ENCODE results near the gene F11R.
A peak's percentile ranks its signal among the peaks of the same experiment; 100 is the strongest.

F11R gene

DNA sequence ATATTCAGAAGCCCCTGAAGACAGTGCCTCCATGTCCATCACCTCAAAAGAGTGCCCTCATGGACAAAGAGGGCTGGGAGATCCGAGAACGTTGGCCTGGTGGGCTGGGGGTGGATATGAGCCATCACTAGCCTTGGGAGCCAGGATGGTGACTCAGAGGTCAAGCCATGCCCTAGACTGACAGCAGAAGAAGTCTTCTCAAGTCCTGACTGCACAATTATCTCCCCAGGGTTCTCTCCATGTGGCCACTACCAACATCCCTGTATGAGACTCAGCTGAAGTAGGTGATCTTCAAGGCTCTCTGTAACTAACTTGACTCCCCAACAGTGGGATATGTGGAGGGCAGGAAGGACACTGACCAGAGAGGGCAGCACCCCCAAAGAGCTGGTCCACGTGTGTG lies 31.9 kb upstream of the F11R start:
- peaks cover 5% of the 10 kb centered on the region for H3K9me3 ChIP-seq (replicated peaks; ENCODE audit: low read length)
- H3K36me3 ChIP-seq (ENCODE audit: insufficient read depth, low read length): no peaks in the 10 kb centered on the region
- H3K9ac ChIP-seq (ENCODE audit: low read depth, low read length): no peak overlapping the region
- H3K27me3 ChIP-seq (ENCODE audit: control insufficient read depth, insufficient read depth, low read length): no peaks in the 10 kb centered on the region
- no peak overlapping the region for H3K4me2 ChIP-seq (ENCODE audit: low read length)
- peaks cover 5% of the 10 kb centered on the region for H3K4me1 ChIP-seq (ENCODE audit: control insufficient read depth, insufficient read depth, low read length)
- H3K4me3 ChIP-seq (ENCODE audit: low read length): no peak overlapping the region

DNA sequence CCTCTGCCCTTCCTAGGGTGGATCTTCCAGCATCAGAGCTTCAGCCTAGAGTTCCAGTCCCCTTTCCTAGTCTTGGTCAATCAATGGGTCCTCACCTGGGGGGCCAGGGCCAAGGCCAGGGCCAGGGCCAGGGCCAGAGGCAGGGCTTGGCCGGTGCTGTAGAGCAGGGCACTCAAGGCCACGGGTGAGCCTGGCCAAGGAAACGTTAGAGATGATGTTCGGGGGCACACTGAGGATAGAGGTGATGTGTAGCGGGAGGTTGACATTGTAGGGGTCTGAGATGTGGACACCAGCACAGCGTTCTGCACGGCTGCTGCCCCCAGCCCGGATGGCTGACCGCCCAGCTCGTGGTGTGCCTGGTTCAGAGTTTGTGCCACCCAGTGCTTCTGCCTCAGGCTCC lies 30.3 kb upstream of the F11R start:
- Histone ChIP-seq H3K36me3 (ENCODE audit: insufficient read depth, low read length) (no peaks in the 10 kb centered on the region), H3K4me3 (ENCODE audit: low read length) (no peak overlapping the region), H3K9ac (ENCODE audit: low read depth, low read length) (no peak overlapping the region)

DNA sequence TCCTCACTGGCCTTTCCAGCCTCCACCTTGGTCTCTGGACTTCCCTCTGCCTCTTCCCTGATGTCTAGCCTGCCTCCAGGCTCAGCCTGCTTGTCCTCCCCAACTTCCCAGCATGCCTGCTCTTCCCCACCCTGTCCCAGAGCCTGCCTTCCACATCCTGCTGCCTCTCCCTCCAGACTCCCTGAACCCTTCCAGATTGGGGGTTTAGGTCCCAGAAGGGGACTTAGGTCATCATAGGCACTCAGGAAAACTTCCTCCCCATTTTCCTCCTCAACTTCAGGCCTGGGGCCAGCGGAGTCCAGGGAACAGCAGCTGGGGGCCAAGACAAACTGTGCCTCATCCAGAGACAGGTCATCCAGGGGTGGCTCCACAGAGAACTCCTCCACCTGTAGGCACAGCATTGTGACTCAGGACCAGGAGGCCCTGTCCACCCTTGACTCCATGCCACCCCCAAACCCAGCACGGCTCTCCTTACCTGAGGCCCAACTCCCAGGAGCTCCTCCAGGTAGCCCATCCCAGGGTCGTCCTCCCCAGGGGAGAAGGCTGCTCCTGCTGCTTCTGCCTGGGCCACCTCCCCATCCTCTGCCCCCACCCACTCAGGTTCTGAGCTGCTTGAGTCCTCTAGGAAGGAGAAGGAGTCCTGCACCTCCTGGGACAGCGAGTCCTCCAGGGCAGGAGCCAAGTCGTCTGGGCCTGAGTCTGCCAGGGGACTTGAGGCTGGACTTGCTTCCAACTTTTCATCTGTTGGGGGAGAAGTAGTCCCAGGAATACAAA lies 28.2 kb upstream of the F11R start:
- Histone ChIP-seq H3K36me3 (ENCODE audit: insufficient read depth, low read length) (no peaks in the 10 kb centered on the region), H3K4me1 (ENCODE audit: control insufficient read depth, insufficient read depth, low read length) (peaks cover 14% of the 10 kb centered on the region), H3K4me2 (ENCODE audit: low read length) (no peak overlapping the region), H3K9ac (ENCODE audit: low read depth, low read length) (no peak overlapping the region), H3K9me3 (replicated peaks; ENCODE audit: low read length) (peaks cover 5% of the 10 kb centered on the region), H3K27me3 (ENCODE audit: control insufficient read depth, insufficient read depth, low read length) (no peaks in the 10 kb centered on the region), H3K4me3 (ENCODE audit: low read length) (no peak overlapping the region)

More for the DNA sequence above, 30.3 kb upstream of the F11R start:
- no peaks in the 10 kb centered on the region for H3K27me3 ChIP-seq (ENCODE audit: control insufficient read depth, insufficient read depth, low read length)
- H3K4me1 ChIP-seq (ENCODE audit: control insufficient read depth, insufficient read depth, low read length): peaks cover 10% of the 10 kb centered on the region
- H3K4me2 ChIP-seq (ENCODE audit: low read length): no peak overlapping the region
- H3K9me3 ChIP-seq (replicated peaks; ENCODE audit: low read length): peaks cover 5% of the 10 kb centered on the region

DNA sequence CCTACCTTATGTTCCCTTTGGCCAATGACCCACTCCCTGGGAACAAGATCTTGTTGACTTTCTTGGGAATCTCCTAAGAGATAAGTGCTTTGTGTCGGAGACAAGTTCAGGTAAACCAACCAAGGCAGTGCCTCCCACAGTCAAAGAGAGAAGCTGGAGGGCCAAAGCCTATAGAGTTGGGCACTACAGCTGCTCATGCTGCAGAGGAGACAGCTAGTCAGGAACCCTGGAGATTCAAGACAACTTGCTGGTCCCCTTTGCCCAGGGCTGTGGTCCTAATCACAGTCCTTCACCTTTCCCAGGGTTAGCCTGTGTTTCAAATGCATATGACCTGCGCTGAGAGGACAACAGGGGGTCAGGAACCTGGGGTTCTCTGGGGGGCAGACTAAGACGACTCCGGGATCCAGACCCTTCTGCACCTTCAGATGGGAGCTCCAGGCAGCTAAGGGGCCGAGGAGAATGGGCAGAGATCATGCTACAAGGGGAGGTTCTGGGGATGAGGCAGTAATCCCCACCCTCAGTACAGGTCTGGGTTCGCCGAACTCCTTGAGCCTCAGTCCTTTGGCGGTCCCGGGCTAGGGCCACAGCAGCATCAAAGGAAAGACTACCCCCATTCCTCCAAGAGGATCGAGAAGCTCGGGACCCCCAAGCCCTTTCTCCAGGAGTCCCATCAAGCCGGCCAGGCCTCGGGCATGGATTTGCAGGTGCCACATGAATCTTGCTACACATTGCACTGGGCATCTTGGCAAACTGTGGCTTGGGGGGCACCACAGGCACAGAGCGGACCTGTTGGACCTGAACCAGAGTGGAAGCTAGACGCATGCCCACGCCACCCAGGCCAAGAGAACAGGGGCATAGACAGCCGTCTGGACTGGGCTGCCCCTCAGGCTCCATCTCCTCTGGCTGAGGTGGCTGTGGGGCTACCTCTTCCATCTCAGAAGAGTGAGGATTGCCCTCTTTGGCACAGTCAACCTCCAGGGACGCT lies 26.8 kb upstream of the F11R start:
- Histone ChIP-seq H3K4me2 (ENCODE audit: low read length) (no peak overlapping the region), H3K27me3 (ENCODE audit: control insufficient read depth, insufficient read depth, low read length) (no peaks in the 10 kb centered on the region), H3K9ac (ENCODE audit: low read depth, low read length) (no peak overlapping the region), H3K36me3 (ENCODE audit: insufficient read depth, low read length) (peaks cover 5% of the 10 kb centered on the region), H3K4me3 (ENCODE audit: low read length) (no peak overlapping the region), H3K4me1 (ENCODE audit: control insufficient read depth, insufficient read depth, low read length) (peaks cover 10% of the 10 kb centered on the region), H3K9me3 (replicated peaks; ENCODE audit: low read length) (peaks cover 5% of the 10 kb centered on the region)

DNA sequence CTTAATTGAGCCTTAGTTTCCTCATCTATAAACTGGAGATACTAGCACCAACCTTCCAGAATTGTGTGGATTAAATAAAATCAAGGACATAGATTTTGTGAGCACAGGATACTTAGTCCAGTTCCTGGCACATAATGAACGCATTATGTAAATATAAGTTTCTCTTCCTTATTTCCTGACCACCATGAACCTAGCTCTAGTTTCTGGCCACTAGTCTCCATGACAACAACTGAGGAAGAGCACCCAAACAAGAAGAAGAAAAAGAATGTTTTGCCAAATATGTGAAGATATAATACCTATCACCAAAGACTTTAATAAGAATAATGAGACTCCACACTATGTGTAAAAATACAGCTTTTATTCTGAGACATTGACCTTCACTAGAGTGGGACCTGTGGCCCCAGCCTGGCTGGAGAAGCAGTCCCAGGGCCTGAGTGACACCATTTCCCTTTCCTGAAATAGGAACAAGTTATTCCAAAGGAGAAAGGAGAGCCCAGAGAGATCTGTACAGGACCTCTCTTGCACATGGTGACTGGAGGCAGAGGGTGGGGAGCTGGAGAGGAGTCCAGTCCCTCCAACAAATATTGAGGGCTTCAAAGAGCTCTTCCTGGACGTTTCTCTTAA lies 25.8 kb upstream of the F11R start:
- peak overlapping the region; percentile 96 for H3K9ac ChIP-seq (ENCODE audit: low read depth, low read length)
- H3K4me1 ChIP-seq (ENCODE audit: control insufficient read depth, insufficient read depth, low read length): peaks cover 10% of the 10 kb centered on the region
- peak overlapping the region; percentile 97 for H3K4me3 ChIP-seq (ENCODE audit: low read length)

DNA sequence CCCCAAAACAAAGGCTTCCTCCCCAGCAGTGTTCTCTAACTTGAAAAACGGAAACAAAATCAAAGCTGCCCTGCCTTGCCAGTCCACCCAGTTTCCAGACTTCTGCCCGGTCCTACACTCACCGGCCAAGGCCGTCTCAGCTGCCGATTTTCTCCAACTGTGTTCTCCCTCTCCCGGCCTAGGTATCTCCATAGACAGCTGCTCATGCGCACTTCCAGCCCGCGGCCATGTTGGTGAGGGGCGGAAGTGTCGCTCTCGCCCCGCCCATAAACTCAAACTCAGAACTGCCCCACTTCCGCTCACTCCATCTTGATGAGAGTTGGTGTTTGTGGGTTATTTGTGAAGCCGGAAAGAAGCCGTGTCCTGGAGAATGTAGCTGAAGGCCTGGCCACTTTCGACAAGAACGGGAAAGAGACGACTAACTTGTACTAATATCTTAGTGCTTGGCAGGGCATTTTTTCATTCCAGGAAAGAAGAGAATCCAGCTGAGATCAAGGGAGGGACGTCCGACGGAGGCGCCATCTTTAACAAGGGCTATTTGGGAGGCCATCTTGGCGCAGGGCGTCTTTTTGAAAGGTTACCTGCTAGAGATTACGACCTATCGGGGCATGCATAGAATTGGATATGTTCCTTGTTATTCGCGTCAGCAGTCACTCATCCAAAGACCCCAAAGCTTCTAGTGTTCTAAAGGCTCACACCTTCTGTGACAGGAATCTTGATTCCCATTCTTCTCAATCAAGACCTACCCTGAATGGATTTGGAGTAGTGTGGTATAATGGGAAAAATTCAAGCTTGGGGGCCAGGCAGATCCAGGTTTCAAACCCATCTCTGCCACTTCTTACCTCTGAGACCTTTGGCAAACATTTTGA lies 25.0 kb upstream of the F11R start, which contains the start of gene USF1:
Gene USF1, minus strand, starts transcription at position 242 of the 869 bp plus-strand sequence. CDS start 2,702 bp downstream, outside the sequence.
- H3K4me2 ChIP-seq (ENCODE audit: low read length): peak within 1 kb of the TSS; percentile 96
- peak within 1 kb of the TSS; percentile 96 for H3K9ac ChIP-seq (ENCODE audit: low read depth, low read length)
- H3K4me1 ChIP-seq (ENCODE audit: control insufficient read depth, insufficient read depth, low read length): peaks cover 10% of the 10 kb centered on the region
- no peaks in the 10 kb centered on the region for H3K27me3 ChIP-seq (ENCODE audit: control insufficient read depth, insufficient read depth, low read length)
- H3K36me3 ChIP-seq (ENCODE audit: insufficient read depth, low read length): peaks cover 17% of the 10 kb centered on the region
- H3K4me3 ChIP-seq (ENCODE audit: low read length): peak within 1 kb of the TSS; percentile 97
- peaks cover 5% of the 10 kb centered on the region for H3K9me3 ChIP-seq (replicated peaks; ENCODE audit: low read length)

More for the DNA sequence above, 25.8 kb upstream of the F11R start:
- peaks cover 5% of the 10 kb centered on the region for H3K9me3 ChIP-seq (replicated peaks; ENCODE audit: low read length)
- no peaks in the 10 kb centered on the region for H3K27me3 ChIP-seq (ENCODE audit: control insufficient read depth, insufficient read depth, low read length)
- H3K4me2 ChIP-seq (ENCODE audit: low read length): peak overlapping the region; percentile 96
- H3K36me3 ChIP-seq (ENCODE audit: insufficient read depth, low read length): peaks cover 15% of the 10 kb centered on the region

DNA sequence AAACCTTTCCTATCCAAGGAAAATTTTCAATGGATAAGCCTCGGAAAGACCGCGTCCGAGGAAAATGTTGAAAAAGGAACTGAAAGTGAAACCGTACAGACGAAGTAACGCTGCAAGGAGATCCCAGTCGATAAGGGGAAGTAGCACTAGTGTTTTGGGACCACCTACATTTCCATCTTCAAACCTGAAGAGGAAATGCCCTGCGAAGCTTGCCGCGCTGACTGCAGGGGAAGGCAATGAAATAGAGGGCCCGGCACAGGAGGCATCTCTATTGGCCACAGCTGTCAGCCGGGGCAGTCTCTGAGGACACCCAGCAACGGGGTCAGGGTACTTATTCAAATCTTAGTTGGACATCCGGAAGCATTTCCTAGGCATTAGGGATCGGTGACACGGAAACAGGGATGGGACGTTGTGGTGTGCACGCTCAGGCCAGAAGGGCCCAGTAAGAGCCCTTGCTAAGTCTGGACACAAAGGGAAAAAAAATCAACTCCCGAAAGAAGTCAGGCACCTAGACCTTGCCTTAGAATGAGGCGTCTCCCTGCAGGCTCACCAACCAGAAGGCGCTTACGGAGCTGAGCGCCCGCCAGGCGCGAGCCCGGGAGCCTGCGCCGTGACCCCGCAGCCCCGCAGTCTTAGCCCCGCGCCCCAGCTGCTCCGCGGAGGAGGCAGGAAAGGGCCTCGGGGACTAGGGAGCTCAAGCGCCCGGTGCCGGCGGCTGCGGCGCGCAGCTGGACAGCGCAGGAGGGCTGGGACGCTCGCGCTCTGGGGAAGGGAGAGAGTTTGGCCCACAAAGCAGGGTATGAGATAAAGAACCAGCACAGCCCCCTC lies 24.2 kb upstream of the F11R start:
- Histone ChIP-seq H3K9ac (ENCODE audit: low read depth, low read length) (peak overlapping the region; percentile 96), H3K36me3 (ENCODE audit: insufficient read depth, low read length) (peaks cover 23% of the 10 kb centered on the region), H3K4me3 (ENCODE audit: low read length) (peak overlapping the region; percentile 97), H3K4me1 (ENCODE audit: control insufficient read depth, insufficient read depth, low read length) (peaks cover 10% of the 10 kb centered on the region), H3K27me3 (ENCODE audit: control insufficient read depth, insufficient read depth, low read length) (no peaks in the 10 kb centered on the region), H3K4me2 (ENCODE audit: low read length) (peak overlapping the region; percentile 96), H3K9me3 (replicated peaks; ENCODE audit: low read length) (peaks cover 5% of the 10 kb centered on the region)

DNA sequence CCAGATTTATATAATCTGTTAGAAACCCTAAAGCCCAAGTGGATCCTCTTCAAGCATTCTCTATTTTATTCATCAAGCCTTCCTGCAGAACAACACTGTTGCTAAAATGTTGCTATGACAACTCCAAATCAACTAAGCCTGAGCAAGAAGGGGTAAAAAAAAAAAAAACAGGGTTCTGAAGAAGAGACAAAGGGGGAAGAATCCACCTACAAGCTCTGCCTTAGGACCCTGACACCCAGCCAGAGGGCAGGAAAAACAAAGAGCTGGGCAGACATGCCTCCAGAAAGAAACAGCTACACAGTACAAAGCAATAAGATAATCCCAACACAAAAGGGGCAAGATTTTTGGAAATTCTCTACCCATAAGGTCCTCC lies 23.6 kb upstream of the F11R start:
- H3K9ac ChIP-seq (ENCODE audit: low read depth, low read length): peak overlapping the region; percentile 96

DNA sequence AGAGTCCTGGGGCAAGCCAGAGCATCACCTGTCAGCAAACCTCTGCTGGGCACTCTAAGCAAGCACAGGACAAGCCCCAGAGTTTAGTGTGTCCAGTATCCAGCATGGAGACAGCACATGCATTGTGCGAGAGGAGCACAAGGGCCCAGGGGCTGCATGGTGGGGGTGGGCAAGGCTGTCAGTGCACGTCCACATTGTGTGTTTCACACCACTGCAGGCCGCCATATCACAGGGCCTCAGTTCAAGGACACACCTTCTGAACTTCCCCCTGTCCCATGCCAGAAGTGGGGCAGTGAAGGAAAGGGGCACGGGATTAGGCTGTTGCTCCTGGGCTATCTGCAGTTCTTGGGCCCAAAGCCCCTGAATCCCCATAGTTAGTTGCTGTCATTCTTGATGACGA lies 18.6 kb upstream of the F11R start:
- Histone ChIP-seq H3K9ac (ENCODE audit: low read depth, low read length) (no peak overlapping the region), H3K36me3 (ENCODE audit: insufficient read depth, low read length) (peaks cover 33% of the 10 kb centered on the region), H3K9me3 (replicated peaks; ENCODE audit: low read length) (no peaks in the 10 kb centered on the region), H3K4me1 (ENCODE audit: control insufficient read depth, insufficient read depth, low read length) (peaks cover 4% of the 10 kb centered on the region), H3K27me3 (ENCODE audit: control insufficient read depth, insufficient read depth, low read length) (no peaks in the 10 kb centered on the region), H3K4me3 (ENCODE audit: low read length) (no peak overlapping the region), H3K4me2 (ENCODE audit: low read length) (no peak overlapping the region)

More for the DNA sequence above, 23.6 kb upstream of the F11R start:
- Histone ChIP-seq H3K9me3 (replicated peaks; ENCODE audit: low read length) (peaks cover 3% of the 10 kb centered on the region), H3K4me3 (ENCODE audit: low read length) (peak overlapping the region; percentile 97), H3K4me2 (ENCODE audit: low read length) (peak overlapping the region; percentile 96), H3K4me1 (ENCODE audit: control insufficient read depth, insufficient read depth, low read length) (peaks cover 10% of the 10 kb centered on the region), H3K27me3 (ENCODE audit: control insufficient read depth, insufficient read depth, low read length) (no peaks in the 10 kb centered on the region), H3K36me3 (ENCODE audit: insufficient read depth, low read length) (peaks cover 29% of the 10 kb centered on the region)

DNA sequence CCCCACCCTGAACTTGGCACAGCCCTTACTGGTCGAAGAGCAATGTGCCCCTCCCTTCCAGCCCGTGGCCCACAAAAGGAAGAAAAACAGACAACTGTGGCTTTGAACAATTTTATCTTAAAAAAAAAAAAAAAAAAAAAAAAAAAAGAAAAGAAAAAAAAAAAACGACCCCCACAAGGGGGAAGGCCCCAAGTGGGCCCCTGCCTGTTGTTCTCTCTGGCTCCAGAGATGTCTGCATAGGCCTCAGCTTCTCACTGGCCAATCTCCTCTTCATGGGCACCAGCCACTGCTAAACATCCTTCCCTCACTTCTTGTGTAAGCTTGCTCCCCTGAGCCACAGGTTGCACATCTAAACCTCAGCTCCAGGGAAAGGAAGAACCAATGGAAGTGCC lies 18.2 kb upstream of the F11R start:
- H3K27me3 ChIP-seq (ENCODE audit: control insufficient read depth, insufficient read depth, low read length): no peaks in the 10 kb centered on the region
- peak overlapping the region; percentile 78 for H3K4me3 ChIP-seq (ENCODE audit: low read length)
- H3K9me3 ChIP-seq (replicated peaks; ENCODE audit: low read length): no peaks in the 10 kb centered on the region
- peak overlapping the region; percentile 84 for H3K4me2 ChIP-seq (ENCODE audit: low read length)
- no peak overlapping the region for H3K9ac ChIP-seq (ENCODE audit: low read depth, low read length)
- peaks cover 1% of the 10 kb centered on the region for H3K4me1 ChIP-seq (ENCODE audit: control insufficient read depth, insufficient read depth, low read length)
- peaks cover 33% of the 10 kb centered on the region for H3K36me3 ChIP-seq (ENCODE audit: insufficient read depth, low read length)
